GM21526 (cell line): ENCODE results near the gene FCHSD2.
"Not testable (repeated sequence)": the region's sequence is repeated elsewhere in the genome, so short reads cannot be mapped to it uniquely, and the experiment has no call there.

Experiments used
- ATAC-seq: cut with Tn5 transposase; IDR thresholded peaks from one replicate; pipeline ENCODE4 v1.9.1; 2021; ENCODE audit warnings: moderate library complexity; ENCODE audit not compliant: unreplicated experiment, low FRiP score

Gene FCHSD2

GRCh38 chr11:73074319-73074718, 67.8 kb downstream of the FCHSD2 start:
- ATAC-seq: no peak

- ATAC-seq: no peak
Measured at GRCh38 chr11:73072935-73073481, 69.1 kb downstream of the FCHSD2 start.

- ATAC-seq: no peak
Measured at GRCh38 chr11:73070653-73071052, 71.5 kb downstream of the FCHSD2 start.

DNA sequence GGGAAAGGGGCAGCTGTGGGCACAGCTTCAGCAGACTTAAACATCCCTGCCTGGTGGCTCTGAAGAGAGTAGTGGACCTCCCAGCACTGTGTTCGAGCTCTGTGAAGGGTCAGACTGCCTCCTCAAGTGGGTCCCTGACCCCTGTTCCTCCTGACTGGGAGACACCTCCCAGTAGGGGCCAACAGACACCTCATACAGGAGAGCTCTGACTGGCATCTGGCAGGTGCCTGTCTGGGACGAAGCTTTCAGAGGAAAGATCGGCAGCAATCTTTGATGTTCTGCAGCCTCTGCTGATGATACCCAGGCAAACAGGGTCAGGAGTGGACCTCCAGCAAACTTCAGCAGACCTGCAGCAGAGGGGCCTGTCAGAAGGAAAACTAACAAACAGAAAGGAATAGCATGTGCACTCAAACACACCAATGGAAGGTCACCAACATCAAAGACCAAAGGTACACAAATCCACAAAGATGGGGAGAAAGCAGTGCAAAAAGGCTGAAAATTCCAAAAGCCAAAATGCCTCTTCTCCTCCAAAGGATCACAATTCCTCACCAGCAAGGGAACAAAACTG, 80.2 kb downstream of the FCHSD2 start:
- ATAC-seq: not testable (repeated sequence)

DNA sequence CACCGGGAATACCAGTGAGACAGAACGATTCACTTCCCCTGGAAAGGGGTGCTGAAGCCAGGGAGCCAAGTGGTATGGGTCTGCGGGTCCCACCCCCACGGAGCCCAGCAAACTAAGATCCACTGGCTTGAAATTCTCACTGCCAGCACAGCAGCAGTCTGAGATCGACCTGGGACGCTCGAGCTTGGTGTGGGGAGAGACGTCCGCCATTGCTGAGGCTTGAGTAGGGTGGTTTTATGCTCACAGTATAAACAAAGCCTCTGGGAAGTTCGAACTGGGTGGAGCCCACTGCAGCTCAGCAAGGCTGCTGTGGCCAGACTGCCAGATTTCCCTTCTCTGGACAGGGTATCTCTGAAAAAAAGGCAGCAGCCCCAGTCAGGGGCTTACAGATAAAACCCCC, 80.7 kb downstream of the FCHSD2 start:
- not testable (repeated sequence) for ATAC-seq

GRCh38 chr11:73059915-73060314, 82.2 kb downstream of the FCHSD2 start:
- no peak for ATAC-seq

GRCh38 chr11:73058989-73059674, 83.0 kb downstream of the FCHSD2 start:
- no peak for ATAC-seq

DNA sequence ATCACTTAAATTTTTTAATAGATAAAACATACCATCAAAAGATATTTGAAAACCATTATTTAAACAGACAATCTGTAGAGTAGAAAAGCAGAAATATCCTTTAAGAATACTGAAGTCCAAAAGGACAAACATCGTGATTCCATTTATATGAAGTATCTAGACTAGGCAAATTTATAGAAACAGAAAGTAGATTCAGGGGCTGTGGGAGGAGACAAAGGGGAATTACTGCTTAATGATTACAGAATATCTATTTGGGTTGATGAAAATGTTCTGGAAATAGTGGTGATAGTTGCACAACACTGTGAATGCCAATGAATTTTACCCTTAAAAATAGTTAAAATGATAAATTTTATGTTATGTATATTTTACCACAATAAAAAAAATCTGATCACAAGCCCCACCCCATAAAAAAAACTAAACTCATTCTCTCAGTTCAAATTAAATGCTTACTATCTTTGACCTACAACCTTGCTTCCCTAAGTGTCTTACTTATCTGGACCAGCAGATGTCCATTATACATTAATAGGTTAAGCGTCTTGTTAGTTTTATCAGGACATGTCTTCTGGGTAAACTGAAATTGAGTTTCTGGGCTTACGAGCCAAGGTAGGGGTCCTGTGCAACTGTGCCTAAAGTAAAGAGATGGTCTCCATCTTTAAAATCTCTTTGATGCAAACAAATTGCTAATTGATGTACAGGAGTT, 86.3 kb downstream of the FCHSD2 start:
- ATAC-seq: no peak

DNA sequence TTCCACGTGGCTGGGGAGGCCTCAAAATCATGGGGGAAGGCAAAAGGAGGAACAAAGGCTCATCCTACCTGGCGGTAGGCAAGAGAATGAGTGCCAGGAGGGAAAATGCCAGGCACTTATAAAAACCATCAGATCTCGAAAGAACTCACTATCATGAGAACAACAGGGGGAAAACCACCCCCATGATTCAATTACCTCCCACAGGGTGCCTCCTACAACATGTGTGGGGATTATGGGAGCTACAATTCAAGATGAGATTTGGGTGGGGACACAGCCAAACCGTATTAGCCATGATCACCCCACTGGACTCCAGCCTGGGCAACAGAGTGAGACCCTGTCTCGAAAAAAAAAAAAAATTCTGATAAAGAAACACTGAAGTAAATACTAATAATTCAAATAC, 87.1 kb downstream of the FCHSD2 start:
- ATAC-seq: no peak

DNA sequence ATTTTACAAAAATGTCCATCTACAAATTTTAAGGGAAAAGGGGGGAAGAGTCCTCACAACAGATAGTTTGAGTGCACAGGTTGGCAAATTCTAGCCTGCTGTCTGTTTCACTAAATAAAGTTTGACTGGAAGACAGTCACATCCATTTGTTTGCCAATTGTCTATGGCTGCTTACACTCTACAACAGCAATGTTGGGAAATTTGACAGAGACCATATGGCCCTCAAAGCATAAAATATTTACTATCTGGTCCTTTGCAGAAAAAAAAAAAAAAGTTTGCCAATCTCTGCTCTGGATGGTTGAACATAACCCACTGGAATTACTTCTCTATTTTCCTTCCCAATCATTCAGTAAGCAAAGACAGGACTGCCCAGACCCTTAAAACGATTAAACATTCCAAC, 88.2 kb downstream of the FCHSD2 start:
- ATAC-seq: no peak

GRCh38 chr11:73048446-73048845, 93.7 kb downstream of the FCHSD2 start:
- peak; percentile 22 for ATAC-seq

DNA sequence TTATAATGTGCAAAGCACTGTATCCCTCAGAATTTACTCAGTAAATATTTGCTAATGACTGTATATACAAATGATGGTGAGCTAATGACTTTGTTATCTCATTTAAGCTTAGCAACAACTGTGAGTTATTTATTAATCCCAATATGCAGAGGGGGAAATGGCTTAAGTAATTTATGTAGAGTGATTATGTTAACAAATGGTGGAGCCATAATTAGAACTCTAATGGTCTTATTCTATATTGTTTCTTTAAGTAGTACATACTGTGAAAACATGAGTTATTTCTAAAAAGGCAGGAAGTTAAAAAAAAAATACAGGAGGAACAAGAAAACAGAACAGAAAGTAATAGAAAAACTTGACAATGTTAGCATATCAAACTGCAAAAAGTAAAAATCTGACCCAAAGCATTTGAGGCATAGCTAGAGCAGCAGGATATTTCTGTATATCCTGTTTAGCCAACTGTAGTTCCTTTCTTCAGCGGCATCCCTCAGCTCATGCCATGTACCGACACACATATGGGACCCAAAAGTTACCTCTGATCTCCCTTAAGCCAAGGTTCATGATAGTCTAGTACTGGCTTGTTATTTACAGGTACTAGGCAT, 94.2 kb downstream of the FCHSD2 start:
- peak; percentile 62 for ATAC-seq

DNA sequence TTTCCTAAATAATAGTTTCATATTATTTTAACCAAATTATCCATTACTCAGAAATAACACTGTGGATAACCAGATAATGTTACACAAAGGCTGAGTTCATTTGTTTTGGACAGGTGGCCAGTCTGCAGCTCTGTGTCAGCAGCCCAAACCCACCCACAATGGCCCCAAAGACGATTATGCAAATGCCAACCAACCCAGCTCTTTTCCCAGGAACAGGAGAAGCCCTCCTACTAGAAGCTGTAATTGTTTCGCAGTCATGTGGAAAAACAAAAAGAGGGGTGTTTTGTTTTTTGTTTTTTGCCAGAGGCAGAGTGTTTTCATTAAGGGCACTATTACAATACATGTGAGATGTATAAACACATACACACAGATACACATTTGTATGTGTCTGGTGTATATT, 102.1 kb downstream of the FCHSD2 start:
- no peak for ATAC-seq

DNA sequence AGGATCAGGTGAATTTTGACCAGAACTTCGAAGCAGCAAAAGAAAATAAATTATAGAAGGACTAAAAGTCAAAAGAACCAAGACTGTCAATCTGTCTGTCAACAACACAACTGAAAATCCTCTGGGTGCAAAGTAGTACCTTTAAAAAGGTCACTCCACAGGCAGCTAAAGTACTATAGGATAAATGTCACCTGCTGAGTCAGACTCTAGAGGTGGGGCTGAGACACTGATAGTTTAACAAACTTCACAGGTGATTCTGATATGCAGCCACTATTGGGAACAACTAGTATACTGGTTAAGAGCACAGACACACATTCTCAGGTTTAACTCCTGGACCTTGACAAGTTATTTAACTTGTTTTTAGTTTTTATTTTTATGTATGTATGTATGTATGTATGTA, 107.3 kb downstream of the FCHSD2 start:
- ATAC-seq: no peak

DNA sequence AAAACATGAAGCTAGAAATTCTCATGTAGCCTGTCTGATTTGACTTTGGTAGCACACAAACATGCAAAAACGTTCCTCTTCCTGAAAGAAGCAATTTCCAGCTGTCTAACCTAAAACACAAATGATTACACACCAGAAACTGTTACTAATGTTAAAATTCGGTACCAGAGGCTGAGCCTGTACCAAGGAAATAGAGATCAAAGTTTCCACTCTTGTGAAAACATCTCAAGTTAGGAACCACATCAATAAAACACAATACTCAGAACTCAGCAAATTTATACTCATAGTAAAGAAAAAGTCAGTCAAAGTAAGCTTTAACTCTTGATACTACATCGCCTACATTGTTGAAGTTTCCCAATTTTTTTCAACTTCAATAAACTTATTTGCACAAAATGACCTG, 107.8 kb downstream of the FCHSD2 start:
- no peak for ATAC-seq

- ATAC-seq: no peak
Measured at GRCh38 chr11:73030130-73030529, 112.0 kb downstream of the FCHSD2 start.

GRCh38 chr11:73029403-73029802, 112.7 kb downstream of the FCHSD2 start:
- no peak for ATAC-seq

DNA sequence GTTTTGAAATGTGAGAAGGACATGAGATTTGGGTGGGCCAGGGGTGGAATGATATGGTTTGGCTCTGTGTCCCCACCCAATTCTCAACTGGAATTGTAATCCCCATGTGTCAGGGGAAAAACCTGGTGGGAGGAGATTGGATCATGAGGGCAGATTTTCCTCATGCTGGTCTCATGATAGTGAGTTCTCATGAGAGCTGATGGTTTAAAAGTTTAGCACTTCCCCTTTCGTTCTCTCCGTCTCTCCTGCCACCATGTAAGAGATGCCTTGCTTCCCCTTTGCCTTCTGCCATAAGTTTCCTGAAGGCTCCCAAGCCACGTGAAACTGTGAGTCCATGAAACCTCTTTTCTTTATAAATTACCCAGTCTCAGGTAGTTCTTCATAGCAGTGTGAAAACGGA, 113.5 kb downstream of the FCHSD2 start:
- ATAC-seq: no peak

DNA sequence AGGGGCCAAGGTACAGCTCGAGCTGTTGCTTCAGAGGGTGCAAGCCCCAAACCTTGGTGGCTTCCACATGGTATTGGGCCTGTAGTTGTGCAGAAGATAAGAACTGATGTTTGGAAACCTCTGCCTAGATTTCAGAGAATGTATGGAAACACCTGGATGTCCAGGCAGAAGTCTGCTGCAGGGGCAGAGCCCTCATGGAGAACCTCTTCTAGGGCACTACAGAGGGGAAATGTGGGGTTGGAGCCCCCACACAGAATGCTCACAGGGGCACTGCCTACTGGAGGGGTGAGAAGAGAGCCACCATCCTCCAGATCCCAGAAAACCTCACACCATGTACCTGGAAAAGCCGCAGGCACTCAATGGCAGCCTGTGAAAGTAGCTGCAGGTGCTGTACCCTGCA, 114.3 kb downstream of the FCHSD2 start:
- ATAC-seq: not testable (repeated sequence)

DNA sequence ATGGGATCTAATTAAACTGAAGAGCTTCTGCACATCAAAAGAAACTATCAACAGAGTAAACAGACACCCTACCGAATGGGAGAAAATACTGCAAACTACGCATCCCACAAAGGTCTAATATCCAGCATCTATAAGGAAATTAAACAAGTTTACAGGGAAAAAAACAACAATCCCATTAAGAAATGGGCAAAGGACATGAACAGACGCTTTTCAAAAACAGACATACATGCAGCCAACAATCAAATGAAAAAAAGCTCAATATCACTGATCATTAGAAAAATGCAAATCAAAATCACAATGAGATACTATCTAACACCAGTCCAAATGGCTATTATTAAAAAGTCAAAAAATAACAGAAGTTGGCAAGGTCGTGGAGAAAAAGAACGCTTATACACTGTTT, 117.5 kb downstream of the FCHSD2 start:
- no peak for ATAC-seq

GRCh38 chr11:73019996-73020395, 122.1 kb downstream of the FCHSD2 start:
- no peak for ATAC-seq
